ENCODE results near the gene MCC.
A peak's percentile ranks its signal among the peaks of the same experiment; 100 is the strongest.

Gene MCC

GRCh38 chr5:113319256-113320053, 168.8 kb downstream of the MCC start:
- DNase-seq (ENCODE audit: low read depth in 2 of 2) = no peak

GRCh38 chr5:113317636-113318035, 170.6 kb downstream of the MCC start:
- DNase-seq (ENCODE audit: low read depth in 2 of 2) = no peak

GRCh38 chr5:113311301-113311700, 177.0 kb downstream of the MCC start:
- no peak for DNase-seq (ENCODE audit: low read depth in 2 of 2)

GRCh38 chr5:113302120-113302519, 186.1 kb downstream of the MCC start:
- DNase-seq (ENCODE audit: low read depth in 2 of 2) = no peak

GRCh38 chr5:113299591-113299990, 188.7 kb downstream of the MCC start:
- DNase-seq (ENCODE audit: low read depth in 2 of 2) = no peak

GRCh38 chr5:113296676-113297075, 191.6 kb downstream of the MCC start:
- DNase-seq (ENCODE audit: low read depth in 2 of 2) = no peak

GRCh38 chr5:113295111-113295539, 193.1 kb downstream of the MCC start:
- no peak for DNase-seq (ENCODE audit: low read depth in 2 of 2)

GRCh38 chr5:113294311-113295110, 193.7 kb downstream of the MCC start:
- peak; percentile 51 to 55 for DNase-seq (ENCODE audit: low read depth in 2 of 2)

- DNase-seq (ENCODE audit: low read depth in 2 of 2) = no peak
Observed at GRCh38 chr5:113293975-113294310, 194.3 kb downstream of the MCC start.

GRCh38 chr5:113293068-113293974, 194.9 kb downstream of the MCC start:
- DNase-seq (ENCODE audit: low read depth in 2 of 2) = no peak

GRCh38 chr5:113292462-113292861, 195.8 kb downstream of the MCC start:
- no peak for DNase-seq (ENCODE audit: low read depth in 2 of 2)

- no peak for DNase-seq (ENCODE audit: low read depth in 2 of 2)
Observed at GRCh38 chr5:113283558-113283957, 204.7 kb downstream of the MCC start.

- no peak for DNase-seq (ENCODE audit: low read depth in 2 of 2)
Observed at GRCh38 chr5:113282472-113282871, 205.8 kb downstream of the MCC start.

GRCh38 chr5:113281194-113281593, 207.1 kb downstream of the MCC start:
- DNase-seq (ENCODE audit: low read depth in 2 of 2) = no peak

- DNase-seq (ENCODE audit: low read depth in 2 of 2) = no peak
Observed at GRCh38 chr5:113280541-113280940, 207.7 kb downstream of the MCC start.

GRCh38 chr5:113278976-113279375, 209.3 kb downstream of the MCC start:
- no peak for DNase-seq (ENCODE audit: low read depth in 2 of 2)

- no peak for DNase-seq (ENCODE audit: low read depth in 2 of 2)
Observed at GRCh38 chr5:113276493-113276892, 211.8 kb downstream of the MCC start.

GRCh38 chr5:113276001-113276400, 212.3 kb downstream of the MCC start:
- DNase-seq (ENCODE audit: low read depth in 2 of 2) = no peak

GRCh38 chr5:113274836-113275414, 213.3 kb downstream of the MCC start:
- DNase-seq (ENCODE audit: low read depth in 2 of 2) = no peak

GRCh38 chr5:113273948-113274347, 214.3 kb downstream of the MCC start:
- DNase-seq (ENCODE audit: low read depth in 2 of 2) = no peak

- DNase-seq (ENCODE audit: low read depth in 2 of 2) = no peak
Observed at GRCh38 chr5:113271745-113272454, 216.4 kb downstream of the MCC start.
